SKM-1 (cell line): Measurements from ENCODE around the gene LRRTM2.

Experiments used
- DNase-seq: peaks from one replicate; lab custom pipeline; 2025; ENCODE audit not compliant: unreplicated experiment; lab: John Stamatoyannopoulos, UW

Gene LRRTM2

DNA sequence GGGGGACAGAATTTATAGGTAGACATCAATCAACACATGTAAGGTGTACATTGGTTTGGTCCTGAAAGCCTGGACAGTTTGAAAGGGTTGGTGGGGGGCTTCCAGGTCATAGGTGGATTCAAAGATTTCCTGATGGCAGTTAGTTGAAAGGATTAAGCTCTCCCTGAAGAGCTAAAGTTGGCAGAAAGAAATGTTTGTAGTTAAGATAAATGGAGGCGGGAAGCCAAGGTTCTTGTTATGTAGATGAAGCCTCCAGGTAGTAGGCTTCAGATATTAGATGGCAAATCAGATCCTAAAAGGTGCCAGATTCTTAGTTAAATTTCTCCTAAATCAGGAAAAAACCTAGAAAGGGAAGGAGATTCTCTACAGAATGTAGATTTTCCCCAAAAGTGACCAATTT lies 9.0 kb upstream of the LRRTM2 start:
- DNase-seq = no peak

DNA sequence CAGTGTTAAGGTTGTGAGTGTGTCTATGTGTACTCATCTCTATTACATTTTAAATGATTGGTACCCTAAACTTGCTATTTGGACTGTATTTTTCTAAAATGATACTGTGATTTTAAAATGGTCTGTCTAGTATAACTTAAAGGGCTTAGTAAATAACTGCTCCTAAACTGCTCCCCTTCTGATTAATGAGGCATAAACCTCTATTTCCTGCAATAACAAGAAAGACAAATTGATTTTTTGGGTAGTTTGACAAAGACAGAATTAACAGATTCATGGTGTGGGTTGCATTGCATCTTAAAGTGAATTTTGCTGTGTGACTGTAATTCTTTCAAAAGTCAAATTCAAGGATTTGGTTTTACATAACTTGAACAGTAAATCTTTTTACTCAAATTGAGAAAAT lies 8.1 kb upstream of the LRRTM2 start:
- DNase-seq = no peak

DNA sequence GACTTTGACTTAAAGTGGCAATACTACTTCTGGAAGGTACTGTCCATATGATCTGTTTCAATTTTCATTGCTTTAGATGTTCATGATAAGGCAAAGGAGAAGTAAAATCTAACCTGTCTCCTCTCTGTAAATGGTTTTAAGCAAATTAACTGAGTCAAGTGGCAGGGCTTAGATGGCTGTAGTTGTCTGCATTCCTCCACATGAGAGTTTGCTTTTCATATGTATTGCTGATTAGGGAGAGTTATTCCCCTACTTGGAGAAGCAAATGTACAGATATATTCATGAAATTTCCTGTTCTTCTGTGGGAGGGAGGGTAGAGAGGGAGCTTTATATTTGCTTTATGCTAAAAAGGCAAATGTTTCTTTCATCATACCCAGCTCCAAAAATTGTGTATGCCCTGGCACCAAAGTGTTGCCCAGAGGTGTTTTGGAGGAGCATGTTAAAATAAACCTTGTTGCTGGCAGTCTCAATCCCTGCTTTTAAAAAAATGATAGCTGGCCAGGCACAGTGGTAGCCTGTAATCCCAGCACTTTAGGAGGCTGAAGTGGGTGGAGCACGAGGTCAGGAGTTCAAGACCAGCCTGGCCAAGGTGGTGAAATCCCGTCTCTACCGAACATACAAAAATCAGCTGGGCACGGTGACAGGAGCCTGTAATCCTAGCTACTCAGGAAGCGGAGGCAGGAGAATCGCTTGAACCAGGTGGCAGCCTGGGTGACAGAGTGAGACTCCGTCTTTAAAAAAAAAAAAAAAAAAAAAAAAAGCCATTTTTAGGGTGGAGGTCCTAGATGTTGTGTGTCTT lies 3.5 kb upstream of the LRRTM2 start:
- DNase-seq = no peak

DNA sequence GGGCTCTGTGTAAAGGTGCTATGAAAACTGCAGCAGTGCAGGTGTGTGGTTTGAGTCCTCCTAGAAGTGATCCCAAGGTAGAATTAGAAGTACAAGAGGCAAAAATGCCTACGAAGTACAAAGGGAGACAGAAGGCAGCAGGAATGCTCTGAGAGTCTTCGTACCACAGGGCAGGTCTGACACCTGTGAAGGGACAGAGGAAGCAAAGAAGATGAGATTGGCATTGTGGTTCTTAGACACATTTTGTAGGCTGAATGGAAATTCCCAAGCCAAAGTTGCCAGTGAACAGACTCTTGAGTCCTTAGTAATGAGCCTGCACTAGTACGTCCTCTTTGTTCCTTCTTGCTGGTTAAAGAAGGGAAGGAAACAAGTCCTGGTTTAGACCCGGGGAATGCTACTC lies 1.7 kb upstream of the LRRTM2 start:
- no peak for DNase-seq

DNA sequence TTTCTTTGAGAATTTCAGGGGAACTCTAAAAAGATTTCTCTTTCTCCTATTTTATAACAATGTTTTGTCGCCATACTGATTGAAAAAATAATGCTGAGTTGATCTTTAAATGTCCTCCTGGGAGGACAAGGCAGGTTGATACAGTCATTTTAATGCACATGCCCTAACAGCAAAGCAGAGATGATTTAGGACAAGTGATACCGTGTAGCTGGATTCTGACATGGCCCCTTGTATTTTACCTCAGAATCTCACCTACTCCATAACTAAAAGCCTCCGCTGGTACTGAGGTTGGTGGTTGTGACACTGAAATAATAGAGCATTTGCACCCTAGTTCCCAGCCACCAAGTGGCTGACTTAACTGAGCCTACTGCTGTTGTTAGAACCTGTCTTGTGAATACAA lies 811 bp upstream of the LRRTM2 start:
- no peak for DNase-seq

GRCh38 chr5:138875552-138875875 lies 379 bp upstream of the LRRTM2 start:
- DNase-seq = no peak

DNA sequence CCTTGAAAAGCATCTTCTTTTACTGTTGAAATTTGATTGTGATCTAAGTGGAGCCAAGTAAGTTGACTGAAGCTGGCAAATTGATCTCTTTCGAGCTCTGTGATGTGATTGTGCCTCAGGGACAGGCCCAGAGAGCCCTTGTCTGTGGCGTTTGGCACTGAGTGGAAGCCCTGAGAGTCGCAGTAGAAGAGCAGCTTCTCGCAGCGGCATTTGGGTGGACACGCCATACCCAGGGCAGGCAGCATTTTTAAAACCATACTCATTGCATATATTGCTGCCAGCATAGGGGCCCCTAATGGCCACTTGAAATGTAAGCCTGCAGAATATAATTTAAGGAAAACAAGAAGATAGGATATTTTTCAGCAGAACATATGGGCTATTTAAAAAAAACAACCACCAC lies 894 bp downstream of the LRRTM2 start:
- DNase-seq = no peak

DNA sequence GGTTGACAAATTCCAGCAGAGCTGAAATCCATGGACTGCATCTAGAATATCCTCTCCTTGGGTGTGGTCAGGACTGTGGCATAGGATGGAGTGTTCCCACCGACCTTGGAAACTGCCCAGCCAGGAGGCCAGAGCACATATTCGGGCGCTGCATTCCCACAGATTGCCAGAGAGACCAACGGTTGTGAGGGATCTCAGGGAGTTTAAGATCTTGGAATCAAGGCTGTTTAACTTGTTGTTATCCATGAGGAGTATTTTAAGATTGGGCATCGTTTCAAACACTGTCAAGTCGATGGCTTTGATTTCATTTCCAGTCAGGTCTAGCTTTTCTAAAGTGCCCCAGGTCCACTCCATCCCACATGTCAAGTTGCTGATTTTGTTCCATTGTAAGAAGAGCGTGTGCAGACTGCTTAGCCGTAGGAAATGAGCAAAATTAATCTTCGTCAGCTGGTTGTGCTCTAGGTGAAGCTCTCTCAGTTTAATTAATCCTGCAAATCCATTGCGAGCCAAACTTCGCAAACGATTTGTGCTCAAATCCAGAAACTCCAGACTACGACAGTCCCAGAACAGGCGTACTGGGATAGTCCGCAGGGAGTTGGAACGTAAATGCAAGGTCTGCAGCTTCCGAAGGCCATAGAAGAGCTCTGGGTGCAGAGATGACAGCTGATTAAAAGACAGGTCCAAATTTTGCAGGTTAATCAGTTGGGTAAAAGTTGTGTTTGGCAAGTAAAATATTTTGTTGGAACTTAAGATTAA lies 1.5 kb downstream of the LRRTM2 start:
- DNase-seq = no peak

DNA sequence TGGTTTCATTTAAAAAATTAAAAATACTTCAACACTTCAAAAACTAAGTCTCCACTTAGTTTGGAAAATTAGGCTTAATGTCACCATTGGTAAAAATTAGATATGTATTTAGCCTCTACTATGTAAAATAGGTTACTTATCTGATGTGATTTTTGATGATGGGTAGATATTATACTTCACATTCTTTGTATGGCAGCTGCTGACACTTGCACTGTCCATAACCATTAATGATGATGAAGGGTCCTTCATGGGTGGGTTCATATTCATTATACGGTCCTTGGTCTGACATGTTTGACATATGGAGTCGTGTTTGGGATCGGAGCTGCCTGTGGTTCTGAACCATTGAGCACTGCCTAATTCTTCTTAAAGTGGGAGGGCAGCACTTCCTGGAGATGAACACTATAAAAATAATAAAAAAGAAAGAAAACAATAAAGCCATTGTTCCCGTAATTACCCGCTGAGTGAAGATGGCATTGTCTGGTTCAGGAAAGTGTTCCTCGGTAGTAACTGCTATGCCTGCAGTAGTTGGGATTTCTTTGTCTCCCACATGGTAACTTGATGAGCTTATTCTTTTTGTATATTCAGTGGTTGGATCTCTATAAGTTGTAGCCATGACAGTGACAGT lies 2.2 kb downstream of the LRRTM2 start:
- no peak for DNase-seq

DNA sequence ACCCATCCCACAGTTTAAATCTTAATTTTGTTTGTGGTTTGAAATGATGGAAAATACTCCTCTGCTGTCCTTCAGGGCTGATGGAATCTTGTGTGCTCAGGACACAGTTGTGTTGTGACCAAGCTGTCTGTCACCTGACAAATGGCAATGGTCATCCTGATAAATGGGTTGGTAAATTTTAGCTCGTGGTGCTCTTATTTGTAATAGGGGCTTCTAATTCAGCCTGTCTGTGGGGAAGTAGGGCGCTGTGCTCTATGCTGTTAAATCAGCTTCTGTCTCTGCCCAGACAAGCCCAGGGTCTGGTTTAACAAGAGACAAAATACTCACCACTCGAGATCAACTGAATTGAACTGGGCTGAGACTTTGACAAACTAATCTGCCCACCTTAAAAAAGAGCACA lies 4.5 kb downstream of the LRRTM2 start:
- no peak for DNase-seq

DNA sequence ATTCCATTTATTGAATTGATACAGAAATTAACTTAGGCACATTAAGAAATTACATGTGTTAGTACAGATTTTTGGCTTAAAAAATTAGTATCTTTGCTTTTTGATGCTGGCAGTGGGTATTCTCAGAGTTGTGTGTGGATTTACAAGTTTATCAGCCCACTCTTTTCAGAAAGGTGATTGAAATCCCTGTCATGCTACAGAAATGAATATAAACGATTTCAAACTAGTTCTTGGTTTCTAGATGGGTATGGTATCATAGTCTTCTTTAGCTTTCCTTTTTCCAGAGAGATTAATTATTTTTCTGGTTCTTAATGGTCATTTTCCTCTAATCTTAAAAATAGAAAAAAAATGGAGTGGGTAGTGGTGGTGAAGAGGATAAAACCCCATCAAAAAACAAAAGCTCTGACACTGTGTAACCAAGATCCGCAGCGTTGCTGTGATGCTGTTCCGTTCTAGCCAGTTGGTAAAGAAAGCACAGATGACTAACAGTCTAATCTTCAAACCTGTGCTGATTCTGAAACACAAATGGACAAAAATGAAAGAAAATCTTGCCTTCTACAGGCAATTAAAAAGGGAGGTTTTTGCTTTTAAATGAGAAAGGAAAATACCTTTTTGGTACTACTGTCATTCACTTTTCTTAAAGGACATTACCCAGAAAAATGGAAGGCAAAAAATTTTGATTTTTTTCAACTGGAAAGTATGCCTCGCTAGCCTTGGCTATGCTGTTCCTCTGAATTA lies 5.2 kb downstream of the LRRTM2 start:
- DNase-seq = no peak

DNA sequence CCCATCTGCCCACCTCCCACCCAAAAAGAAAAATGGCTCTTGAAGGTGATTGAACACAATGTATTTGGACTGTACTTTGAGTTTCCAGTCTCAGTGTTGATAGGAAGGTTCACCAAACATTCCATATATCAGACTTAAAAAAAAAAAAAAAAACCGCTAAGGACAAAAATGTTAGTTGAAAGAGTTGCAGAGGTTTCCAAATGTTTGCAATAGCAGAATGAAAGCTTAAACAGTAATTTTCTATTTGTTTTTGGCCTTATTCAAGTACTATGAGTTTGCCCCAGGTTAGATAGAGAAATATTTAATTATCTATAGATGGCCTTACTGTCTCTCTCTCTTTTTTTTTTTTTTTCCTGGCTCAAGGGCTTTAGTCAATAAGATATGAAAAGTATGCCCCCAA lies 6.1 kb downstream of the LRRTM2 start:
- no peak for DNase-seq

- DNase-seq = no peak
Measured at GRCh38 chr5:138867011-138867410, 8.1 kb downstream of the LRRTM2 start.

GRCh38 chr5:138853132-138853531 lies 22.0 kb downstream of the LRRTM2 start:
- DNase-seq = no peak

DNA sequence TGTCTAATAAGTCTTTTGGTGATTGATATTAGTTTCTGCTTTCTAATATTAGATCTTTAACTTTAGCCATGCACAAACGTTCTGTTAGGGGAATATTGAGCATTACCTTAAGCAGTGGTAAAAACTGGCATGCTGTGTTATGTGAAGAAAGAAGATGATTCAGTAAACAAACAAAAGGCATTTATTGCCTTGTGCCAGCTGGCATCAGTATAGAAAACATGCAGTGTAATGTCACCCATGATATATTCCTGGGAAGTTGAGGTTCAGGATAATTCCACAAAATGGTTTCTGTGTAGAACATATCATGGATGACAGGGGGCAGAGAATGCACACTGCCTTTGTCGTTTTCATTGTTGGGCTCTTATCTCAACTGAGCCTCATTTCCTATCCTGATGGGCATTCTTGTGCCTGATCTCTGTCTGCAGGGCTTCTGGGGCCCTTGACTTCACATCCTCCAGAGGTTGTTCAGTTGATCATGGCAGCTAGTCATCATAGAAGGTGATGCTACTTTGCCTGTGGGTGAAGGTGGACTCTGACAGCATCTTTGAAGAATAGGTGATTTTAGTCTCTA lies 24.2 kb downstream of the LRRTM2 start:
- no peak for DNase-seq

GRCh38 chr5:138849882-138850281 lies 25.3 kb downstream of the LRRTM2 start:
- DNase-seq = no peak

- no peak for DNase-seq
Measured at GRCh38 chr5:138849439-138849838, 25.7 kb downstream of the LRRTM2 start.

DNA sequence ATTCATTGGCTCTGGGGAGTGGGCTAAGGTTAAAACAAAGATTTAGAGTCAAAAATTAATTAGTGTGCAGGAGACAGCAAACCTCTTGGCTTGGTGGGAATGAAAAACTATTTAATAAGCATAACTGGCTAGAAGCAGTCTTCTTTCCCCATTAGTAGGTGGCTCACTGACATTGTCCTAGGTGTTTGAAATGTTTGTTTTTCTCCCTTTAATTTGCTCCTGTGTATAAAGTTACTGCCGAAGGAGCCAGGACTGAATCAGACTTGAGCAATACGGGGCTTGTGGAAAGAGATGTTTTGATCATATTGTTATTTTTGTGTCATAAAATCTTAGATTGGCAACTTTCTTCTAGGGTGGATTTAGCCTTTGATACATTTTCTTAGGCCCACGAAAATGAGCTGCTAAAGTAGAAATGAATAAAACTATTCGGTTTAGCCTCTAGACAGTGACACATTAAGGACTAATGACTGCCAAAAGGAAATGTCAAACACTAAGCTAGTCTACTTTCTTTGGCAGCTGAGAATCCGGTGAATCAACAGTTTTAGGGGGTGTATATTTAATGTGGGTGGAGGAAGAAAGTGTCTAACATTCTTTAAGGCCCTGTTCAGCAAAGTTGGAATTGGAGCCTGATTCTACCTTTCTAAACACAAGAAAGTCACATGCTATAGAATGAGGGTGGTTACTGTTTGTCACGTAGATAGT lies 30.2 kb downstream of the LRRTM2 start:
- DNase-seq = no peak

DNA sequence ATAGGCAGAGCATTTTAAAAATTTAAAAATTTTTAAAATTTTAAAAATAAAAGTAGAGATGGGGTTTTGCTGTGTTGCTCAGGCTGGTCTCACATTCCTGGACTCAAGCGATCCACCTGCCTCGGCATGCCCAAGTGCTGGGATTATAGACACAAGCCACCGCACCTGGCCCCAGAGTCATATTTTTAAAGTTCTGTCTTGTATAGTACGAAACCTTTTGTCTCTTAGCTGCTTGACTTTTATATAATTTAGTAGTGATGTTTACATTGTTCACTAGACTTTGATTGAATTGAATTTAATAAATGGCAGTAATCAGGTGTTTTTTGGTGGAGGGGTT lies 31.0 kb downstream of the LRRTM2 start:
- DNase-seq = no peak

DNA sequence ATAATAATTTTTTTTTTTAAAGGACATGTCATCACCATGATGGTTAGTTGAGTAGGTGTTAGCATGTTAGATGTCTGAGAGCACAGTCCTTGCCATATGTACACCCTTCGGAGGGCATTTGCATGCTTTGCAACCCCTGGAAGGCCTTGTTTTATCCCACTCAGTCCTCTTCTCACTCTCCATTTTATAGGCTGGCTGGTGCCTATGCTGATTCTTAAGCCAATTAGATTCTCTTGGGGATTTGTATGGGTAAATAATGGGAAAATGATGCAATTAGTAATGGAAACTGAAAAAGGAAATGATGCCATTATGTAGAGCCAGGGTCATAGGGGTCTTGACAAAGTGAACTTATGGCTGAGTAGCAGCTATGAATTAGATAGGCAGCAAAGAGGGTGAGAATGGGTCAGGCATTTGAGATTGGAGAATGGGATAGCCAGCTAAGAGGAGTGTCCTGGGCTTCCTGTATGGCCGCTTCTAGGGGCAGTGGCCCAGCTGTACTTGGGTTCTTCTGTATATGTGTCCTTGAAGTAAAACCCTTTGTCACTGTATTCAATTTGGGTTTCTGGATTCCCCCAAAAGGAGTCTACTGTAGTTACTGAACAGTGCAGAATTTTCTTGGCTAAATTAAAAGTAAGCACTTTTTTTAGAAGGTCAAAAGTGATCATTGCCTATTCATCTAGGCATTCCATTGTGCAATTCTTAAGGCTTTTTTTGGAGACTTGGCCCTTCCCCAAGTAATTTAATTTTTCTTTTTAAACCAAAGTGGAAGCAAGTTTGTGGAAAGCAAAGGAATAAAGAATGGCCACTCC lies 31.6 kb downstream of the LRRTM2 start:
- DNase-seq = no peak
